DOHH2 (cell line): Measurements from ENCODE around the gene RHCG.

Source experiments
- EZH2phosphoT487 ChIP-seq: fragments of 200-600 bp; sonication (generic); IDR thresholded peaks from 2 replicates; pipeline ENCODE4 v1.6.1; 2017; ENCODE audit warnings: borderline replicate concordance, mild to moderate bottlenecking, antibody characterized with exemption, low read length, moderate library complexity, mixed read lengths
- TF ChIP-seq, protein P1 (sequence below): fragments of 200-600 bp; sonication (generic); IDR thresholded peaks from one replicate; pipeline ENCODE4 v1.5.1; 2014; ENCODE audit warnings: antibody characterized with exemption, mild to moderate bottlenecking, low read depth, low read length; ENCODE audit not compliant: poor library complexity, severe bottlenecking

DNA sequence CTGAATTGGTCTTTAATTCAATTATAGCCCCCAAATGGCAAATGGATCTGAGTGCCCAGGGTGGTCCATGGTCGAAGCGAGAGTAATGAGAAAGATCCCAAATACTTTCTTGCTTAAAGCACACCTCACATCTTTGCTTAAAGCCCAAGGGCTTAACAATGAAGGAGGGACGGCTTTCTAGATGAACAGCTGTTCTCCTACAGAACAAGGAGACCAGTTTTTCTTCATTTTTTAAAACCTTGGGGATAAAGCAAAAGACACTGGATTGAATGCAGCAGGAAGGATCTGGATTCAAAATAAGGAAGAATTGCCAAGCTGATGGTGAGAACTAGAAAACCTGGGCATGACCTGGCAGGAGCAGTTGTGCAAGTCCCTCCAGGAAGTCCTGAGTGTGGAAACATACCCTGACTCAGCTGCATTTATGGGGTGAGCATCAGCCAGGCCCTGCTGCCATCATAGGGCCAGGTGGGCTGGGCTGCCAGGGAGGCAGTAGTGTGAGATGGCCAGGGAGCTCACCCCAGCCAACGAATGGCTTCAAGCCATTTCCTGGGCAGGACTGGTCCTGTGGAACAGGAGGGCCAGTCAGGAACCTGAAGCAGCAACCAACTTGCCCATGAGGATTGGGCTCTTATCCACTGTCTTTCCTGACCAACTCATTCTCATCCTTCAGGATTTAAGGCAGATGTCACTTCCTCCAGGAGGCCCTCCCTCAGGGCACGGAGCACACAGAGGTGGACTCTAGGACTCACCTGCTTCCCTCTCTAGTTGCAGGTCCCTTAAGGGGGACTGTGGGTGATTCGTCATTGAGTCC is 18.4 kb upstream of the RHCG start:
- TF ChIP-seq, protein P1, sequence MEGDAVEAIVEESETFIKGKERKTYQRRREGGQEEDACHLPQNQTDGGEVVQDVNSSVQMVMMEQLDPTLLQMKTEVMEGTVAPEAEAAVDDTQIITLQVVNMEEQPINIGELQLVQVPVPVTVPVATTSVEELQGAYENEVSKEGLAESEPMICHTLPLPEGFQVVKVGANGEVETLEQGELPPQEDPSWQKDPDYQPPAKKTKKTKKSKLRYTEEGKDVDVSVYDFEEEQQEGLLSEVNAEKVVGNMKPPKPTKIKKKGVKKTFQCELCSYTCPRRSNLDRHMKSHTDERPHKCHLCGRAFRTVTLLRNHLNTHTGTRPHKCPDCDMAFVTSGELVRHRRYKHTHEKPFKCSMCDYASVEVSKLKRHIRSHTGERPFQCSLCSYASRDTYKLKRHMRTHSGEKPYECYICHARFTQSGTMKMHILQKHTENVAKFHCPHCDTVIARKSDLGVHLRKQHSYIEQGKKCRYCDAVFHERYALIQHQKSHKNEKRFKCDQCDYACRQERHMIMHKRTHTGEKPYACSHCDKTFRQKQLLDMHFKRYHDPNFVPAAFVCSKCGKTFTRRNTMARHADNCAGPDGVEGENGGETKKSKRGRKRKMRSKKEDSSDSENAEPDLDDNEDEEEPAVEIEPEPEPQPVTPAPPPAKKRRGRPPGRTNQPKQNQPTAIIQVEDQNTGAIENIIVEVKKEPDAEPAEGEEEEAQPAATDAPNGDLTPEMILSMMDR: no peak
- TF ChIP-seq EZH2phosphoT487: no peak
